H1 (cell line): ENCODE results near the gene TC2N.

Experiments used
- CBX8 ChIP-seq: fragments of 300-800, 300-1000 bp; sonication (generic); IDR thresholded peaks from 2 replicates; pipeline ENCODE4 v1.7.1; 2016; ENCODE audit warnings: low read depth, low read length, borderline replicate concordance
- EP300 ChIP-seq, 2 experiments: IDR thresholded peaks; 1 replicate in 1 of 2; 2 replicates in 1 of 2; pipeline ENCODE4 v1.6.1; 2011 to 2012; ENCODE audit warnings: low read depth in 2 of 2, low read length in 2 of 2, mild to moderate bottlenecking in 2 of 2, borderline replicate concordance in 1 of 2, inconsistent platforms in 1 of 2, moderate library complexity in 1 of 2
- FOSL1 ChIP-seq: IDR thresholded peaks from 2 replicates; pipeline ENCODE4 v1.6.1; 2011; ENCODE audit warnings: mild to moderate bottlenecking, low read depth, low read length, moderate library complexity; ENCODE audit not compliant: insufficient read depth
- JUN ChIP-seq: IDR thresholded peaks from 2 replicates; pipeline ENCODE4 v1.6.1; 2011; ENCODE audit warnings: low read depth, mild to moderate bottlenecking, improper control_type of control experiment, low read length

DNA sequence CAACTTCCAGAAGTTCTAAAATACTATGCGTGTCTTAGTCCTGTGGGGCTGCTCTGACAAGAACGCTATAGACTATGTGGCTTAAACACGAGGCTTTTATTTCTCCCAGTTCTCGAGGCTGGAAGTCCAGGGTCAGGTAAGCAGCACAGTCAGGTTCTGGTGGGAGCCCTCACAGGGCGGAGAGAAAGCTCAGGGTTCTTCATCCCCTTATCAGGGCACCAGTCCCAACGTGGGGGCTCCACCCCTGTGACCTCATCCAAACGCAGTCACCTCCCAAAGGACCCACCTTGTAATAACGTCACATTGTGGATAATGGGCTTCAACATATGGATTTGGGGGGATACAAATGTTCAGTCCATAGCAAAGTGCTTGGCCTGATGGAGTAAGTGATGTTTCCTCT is 37.1 kb upstream of the TC2N start:
- TF ChIP-seq FOSL1, result no peak
- TF ChIP-seq JUN, result no peak
- no peak for TF ChIP-seq CBX8
- TF ChIP-seq EP300 (IDR thresholded peaks at IDR 0.05; ENCODE audit: borderline replicate concordance in 1 of 2, low read depth in 2 of 2, low read length in 2 of 2), result no peak
